ENCODE data around the gene DLG2. TPM values are rescaled to one million over a fixed set of nuclear protein-coding genes. Genes with fewer than 3 reads are reported as not detected.
"Not testable (repeated sequence)": the region's sequence is repeated elsewhere in the genome, so short reads cannot be mapped to it uniquely, and the experiment has no call there.

DLG2 gene
- total RNA-seq, 4 donors from 2014 or later, result 1.3 to 4.7 (median 2.4) TPM

GRCh38 chr11:85295694-85296271 lies 331.4 kb downstream of the DLG2 start:
- no peak overlapping the region for H3K4me3 ChIP-seq
- H3K36me3 ChIP-seq, result no peaks in the 10 kb centered on the region
- ATAC-seq (no peak), DNase-seq (no peak)
- no peak for TF ChIP-seq POLR2A (IDR thresholded peaks at IDR 0.05)
- TF ChIP-seq, protein P1, sequence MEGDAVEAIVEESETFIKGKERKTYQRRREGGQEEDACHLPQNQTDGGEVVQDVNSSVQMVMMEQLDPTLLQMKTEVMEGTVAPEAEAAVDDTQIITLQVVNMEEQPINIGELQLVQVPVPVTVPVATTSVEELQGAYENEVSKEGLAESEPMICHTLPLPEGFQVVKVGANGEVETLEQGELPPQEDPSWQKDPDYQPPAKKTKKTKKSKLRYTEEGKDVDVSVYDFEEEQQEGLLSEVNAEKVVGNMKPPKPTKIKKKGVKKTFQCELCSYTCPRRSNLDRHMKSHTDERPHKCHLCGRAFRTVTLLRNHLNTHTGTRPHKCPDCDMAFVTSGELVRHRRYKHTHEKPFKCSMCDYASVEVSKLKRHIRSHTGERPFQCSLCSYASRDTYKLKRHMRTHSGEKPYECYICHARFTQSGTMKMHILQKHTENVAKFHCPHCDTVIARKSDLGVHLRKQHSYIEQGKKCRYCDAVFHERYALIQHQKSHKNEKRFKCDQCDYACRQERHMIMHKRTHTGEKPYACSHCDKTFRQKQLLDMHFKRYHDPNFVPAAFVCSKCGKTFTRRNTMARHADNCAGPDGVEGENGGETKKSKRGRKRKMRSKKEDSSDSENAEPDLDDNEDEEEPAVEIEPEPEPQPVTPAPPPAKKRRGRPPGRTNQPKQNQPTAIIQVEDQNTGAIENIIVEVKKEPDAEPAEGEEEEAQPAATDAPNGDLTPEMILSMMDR (IDR thresholded peaks at IDR 0.05 in 4 of 5, conservative IDR thresholded peaks at IDR 0.05 in 1 of 5), result no peak
- H3K9me3 ChIP-seq, result no peaks in the 10 kb centered on the region
- no peaks in the 10 kb centered on the region for H3K27me3 ChIP-seq
- no peak overlapping the region for H3K27ac ChIP-seq
- H3K4me1 ChIP-seq, result peaks cover 0 to 6% of the 10 kb centered on the region in 2 donors
- in situ Hi-C loops (cut with MboI; ENCODE audit: low sequenced_read_pairs in 4 of 4) (no loop called here), intact Hi-C loops (cut with DNase I; ENCODE audit: low total_unique reads) (no loop called here)

DNA sequence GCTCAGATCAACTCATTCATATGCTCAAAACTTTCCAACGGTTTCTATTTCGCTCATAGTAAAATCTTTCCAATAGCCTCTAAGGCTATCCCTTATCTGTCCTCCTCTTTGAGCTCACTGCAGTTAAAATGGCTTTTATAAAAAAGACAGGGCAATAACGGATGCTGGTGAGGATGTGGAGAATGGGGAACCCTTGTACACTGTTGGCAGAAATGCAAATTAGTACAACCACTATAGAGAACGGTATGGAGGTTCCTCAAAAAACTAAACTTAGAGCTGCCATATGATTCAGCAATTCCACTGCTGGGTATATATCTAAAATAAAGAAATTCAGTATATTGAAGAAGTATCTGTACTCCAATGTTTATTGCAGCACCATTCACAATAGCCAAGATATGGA lies 345.6 kb downstream of the DLG2 start:
- TF ChIP-seq POLR2A (IDR thresholded peaks at IDR 0.05), result no peak
- no peaks in the 10 kb centered on the region for H3K9me3 ChIP-seq
- no peaks in the 10 kb centered on the region for H3K27me3 ChIP-seq
- in situ Hi-C loops (cut with MboI; ENCODE audit: low sequenced_read_pairs in 4 of 4), result no loop called here
- intact Hi-C loops (cut with DNase I; ENCODE audit: low total_unique reads), result no loop called here
- no peaks in the 10 kb centered on the region for H3K4me1 ChIP-seq
- H3K27ac ChIP-seq, result no peak overlapping the region
- DNase-seq (no peak), ATAC-seq (no peak)
- H3K4me3 ChIP-seq, result no peak overlapping the region
- H3K36me3 ChIP-seq, result no peaks in the 10 kb centered on the region

- intact Hi-C loops (cut with DNase I; ENCODE audit: low total_unique reads), result no loop called here
Observed at GRCh38 chr11:85279267-85279666, 347.9 kb downstream of the DLG2 start.

GRCh38 chr11:85277693-85278092 lies 349.5 kb downstream of the DLG2 start:
- no peak for TF ChIP-seq POLR2A (IDR thresholded peaks at IDR 0.05)
- TF ChIP-seq, protein P1 (IDR thresholded peaks at IDR 0.05 in 4 of 5, conservative IDR thresholded peaks at IDR 0.05 in 1 of 5), result no peak
- in situ Hi-C loops (cut with MboI; ENCODE audit: low sequenced_read_pairs in 4 of 4), result no loop called here
- Histone ChIP-seq H3K9me3 (no peaks in the 10 kb centered on the region), H3K27me3 (no peaks in the 10 kb centered on the region), H3K36me3 (no peaks in the 10 kb centered on the region), H3K27ac (no peak overlapping the region), H3K4me3 (no peak overlapping the region), H3K4me1 (no peaks in the 10 kb centered on the region)
- intact Hi-C loops (cut with DNase I; ENCODE audit: low total_unique reads), result no loop called here
- ATAC-seq (no peak), DNase-seq (no peak)

More at GRCh38 chr11:85279267-85279666, 347.9 kb downstream of the DLG2 start:
- H3K4me1 ChIP-seq, result no peaks in the 10 kb centered on the region
- H3K27ac ChIP-seq, result no peak overlapping the region
- no peak for ATAC-seq
- no peak overlapping the region for H3K4me3 ChIP-seq
- H3K36me3 ChIP-seq, result no peaks in the 10 kb centered on the region
- TF ChIP-seq, protein P1 (IDR thresholded peaks at IDR 0.05 in 4 of 5, conservative IDR thresholded peaks at IDR 0.05 in 1 of 5), result no peak
- TF ChIP-seq POLR2A (IDR thresholded peaks at IDR 0.05), result no peak
- no peaks in the 10 kb centered on the region for H3K27me3 ChIP-seq
- in situ Hi-C loops (cut with MboI; ENCODE audit: low sequenced_read_pairs in 4 of 4), result no loop called here
- H3K9me3 ChIP-seq, result no peaks in the 10 kb centered on the region
- DNase-seq, result no peak

GRCh38 chr11:85276332-85276731 lies 350.8 kb downstream of the DLG2 start:
- H3K36me3 ChIP-seq, result no peaks in the 10 kb centered on the region
- TF ChIP-seq, protein P1 (IDR thresholded peaks at IDR 0.05 in 4 of 5, conservative IDR thresholded peaks at IDR 0.05 in 1 of 5), result no peak
- no peak for TF ChIP-seq POLR2A (IDR thresholded peaks at IDR 0.05)
- H3K27me3 ChIP-seq, result no peaks in the 10 kb centered on the region
- H3K9me3 ChIP-seq, result no peaks in the 10 kb centered on the region
- in situ Hi-C loops (cut with MboI; ENCODE audit: low sequenced_read_pairs in 4 of 4), result no loop called here
- no peak overlapping the region for H3K4me3 ChIP-seq
- intact Hi-C loops (cut with DNase I; ENCODE audit: low total_unique reads), result no loop called here
- H3K4me1 ChIP-seq, result no peaks in the 10 kb centered on the region
- no peak for DNase-seq
- ATAC-seq, result no peak
- H3K27ac ChIP-seq, result no peak overlapping the region

DNA sequence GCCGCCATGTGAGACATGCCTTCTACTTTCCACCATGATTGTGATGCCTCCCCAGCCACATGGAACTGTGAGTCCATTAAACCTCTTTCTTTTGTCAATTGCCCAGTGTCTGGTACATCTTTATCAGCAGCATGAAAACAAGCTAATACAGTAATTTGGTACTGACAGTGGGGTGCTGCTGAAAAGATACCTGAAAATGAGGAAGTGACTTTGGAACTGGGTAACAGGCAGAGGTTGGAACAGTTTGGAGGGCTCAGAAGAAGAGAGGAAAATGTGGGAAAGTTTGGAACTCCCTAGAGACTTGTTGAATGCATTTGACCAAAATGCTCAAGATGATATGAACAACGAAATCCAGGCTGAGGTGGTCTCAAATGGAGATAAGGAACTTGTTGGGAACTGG lies 356.8 kb downstream of the DLG2 start:
- H3K4me1 ChIP-seq; in situ Hi-C loops (cut with MboI; ENCODE audit: low sequenced_read_pairs in 4 of 4); H3K9me3 ChIP-seq; H3K27me3 ChIP-seq; H3K36me3 ChIP-seq; DNase-seq; ATAC-seq; H3K27ac ChIP-seq; H3K4me3 ChIP-seq; intact Hi-C loops (cut with DNase I; ENCODE audit: low total_unique reads): not testable (repeated sequence)
